Activated naive CD8-positive, alpha-beta T cell treated with anti-CD3 and anti-CD28 coated beads, Interleukin-2, amount 50 U/mL, for 24 hours (primary cell): ENCODE measurements around the gene ALAS2.

Experiments used
- ATAC-seq: fragments of 150-1000 bp; cut with Tn5 transposase; one replicate; pipeline ENCODE4 v1.10.0; 2021
- DNase-seq: peaks from one replicate; pipeline ENCODE4 v3.0.0; 2021
- H3K27ac Mint-ChIP-seq: one replicate; pipeline ENCODE4 v1.8.0; 2021; ENCODE audit warnings: mild to moderate bottlenecking, mixed read lengths
- H3K27me3 Mint-ChIP-seq: one replicate; pipeline ENCODE4 v1.8.0; 2021; ENCODE audit warnings: mixed read lengths
- H3K36me3 Mint-ChIP-seq: one replicate; pipeline ENCODE4 v1.8.0; 2021; ENCODE audit warnings: low read depth, mixed read lengths
- H3K4me1 Mint-ChIP-seq: one replicate; pipeline ENCODE4 v1.8.0; 2021; ENCODE audit warnings: mixed read lengths
- H3K4me3 Mint-ChIP-seq: one replicate; pipeline ENCODE4 v1.8.0; 2021; ENCODE audit warnings: mild to moderate bottlenecking, moderate library complexity, mixed read lengths
- H3K9me3 Mint-ChIP-seq: one replicate; pipeline ENCODE4 v1.8.0; 2021; ENCODE audit warnings: mixed read lengths

The ALAS2 gene

DNA sequence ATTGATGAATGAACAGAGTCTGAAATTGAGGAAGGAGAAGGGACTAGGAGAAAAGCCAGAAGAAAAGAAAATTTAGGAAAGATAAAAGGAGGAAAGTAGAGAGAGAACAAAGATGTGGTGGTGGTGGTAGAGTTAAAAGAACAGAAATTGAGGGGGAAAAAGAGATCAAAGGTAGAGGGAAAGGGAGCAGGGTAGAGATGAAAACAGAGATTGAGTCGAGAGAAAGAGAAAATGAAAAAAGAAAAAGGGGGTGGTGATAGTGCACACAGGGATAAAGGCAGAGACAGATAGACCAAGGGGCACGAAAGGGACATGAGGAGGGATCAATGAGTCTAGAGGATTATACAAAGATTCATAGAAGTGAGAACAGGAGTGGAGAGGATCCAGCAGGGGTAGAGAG is 3.9 kb downstream of the ALAS2 start:
- DNase-seq (no peak), ATAC-seq (no peak)
- no peaks in the 10 kb centered on the region for H3K27me3 Mint-ChIP-seq
- H3K9me3 Mint-ChIP-seq: no peaks in the 10 kb centered on the region
- H3K36me3 Mint-ChIP-seq: no peaks in the 10 kb centered on the region
- no peak overlapping the region for H3K4me3 Mint-ChIP-seq
- H3K27ac Mint-ChIP-seq: no peak overlapping the region
- H3K4me1 Mint-ChIP-seq: peaks cover 2% of the 10 kb centered on the region

GRCh38 chrX:55026143-55026542 is 4.6 kb downstream of the ALAS2 start:
- H3K27me3 Mint-ChIP-seq: no peaks in the 10 kb centered on the region
- ATAC-seq (no peak), DNase-seq (no peak)
- H3K4me3 Mint-ChIP-seq: no peak overlapping the region
- H3K9me3 Mint-ChIP-seq: no peaks in the 10 kb centered on the region
- H3K4me1 Mint-ChIP-seq: peaks cover 2% of the 10 kb centered on the region
- no peak overlapping the region for H3K27ac Mint-ChIP-seq
- H3K36me3 Mint-ChIP-seq: no peaks in the 10 kb centered on the region

GRCh38 chrX:55014897-55015299 is 15.9 kb downstream of the ALAS2 start:
- no peak overlapping the region for H3K27ac Mint-ChIP-seq
- H3K9me3 Mint-ChIP-seq: no peaks in the 10 kb centered on the region
- no peaks in the 10 kb centered on the region for H3K27me3 Mint-ChIP-seq
- H3K4me1 Mint-ChIP-seq: no peaks in the 10 kb centered on the region
- no peak for ATAC-seq
- no peak for DNase-seq
- no peaks in the 10 kb centered on the region for H3K36me3 Mint-ChIP-seq
- no peak overlapping the region for H3K4me3 Mint-ChIP-seq

DNA sequence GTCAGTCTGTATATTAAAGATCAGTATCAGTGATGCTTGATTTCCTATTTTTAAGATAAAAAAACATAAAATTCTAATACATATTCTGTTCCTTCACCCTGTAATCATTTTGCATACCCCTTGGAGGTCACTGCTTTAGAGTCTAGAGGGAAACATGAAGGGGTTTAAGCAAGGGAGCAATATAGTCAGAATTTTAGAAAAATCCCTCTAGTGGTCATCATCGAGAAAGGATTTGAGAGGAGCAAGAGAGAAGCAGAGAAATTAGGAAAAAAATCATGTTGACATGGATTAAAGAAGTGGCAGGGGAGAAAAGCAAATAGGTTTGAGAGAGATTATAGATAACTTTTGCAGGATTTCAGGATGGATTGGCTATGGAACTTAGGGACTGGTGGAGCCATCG is 19.5 kb downstream of the ALAS2 start:
- Mint-ChIP-seq H3K36me3 (peaks cover 7% of the 10 kb centered on the region), H3K4me3 (no peak overlapping the region), H3K27ac (no peak overlapping the region), H3K9me3 (no peaks in the 10 kb centered on the region), H3K4me1 (peaks cover 16% of the 10 kb centered on the region), H3K27me3 (no peaks in the 10 kb centered on the region)
- ATAC-seq (no peak), DNase-seq (no peak)

- H3K4me1 Mint-ChIP-seq: peaks cover 18% of the 10 kb centered on the region
- no peak overlapping the region for H3K4me3 Mint-ChIP-seq
- ATAC-seq (peak; percentile 82), DNase-seq (peak; percentile 12)
- H3K9me3 Mint-ChIP-seq: no peaks in the 10 kb centered on the region
- H3K27me3 Mint-ChIP-seq: no peaks in the 10 kb centered on the region
- H3K36me3 Mint-ChIP-seq: peaks cover 23% of the 10 kb centered on the region
- no peak overlapping the region for H3K27ac Mint-ChIP-seq
Measured at GRCh38 chrX:55008571-55009358, 22.0 kb downstream of the ALAS2 start.

GRCh38 chrX:55007656-55008055 is 23.1 kb downstream of the ALAS2 start:
- H3K27me3 Mint-ChIP-seq: no peaks in the 10 kb centered on the region
- DNase-seq (no peak), ATAC-seq (no peak)
- peaks cover 23% of the 10 kb centered on the region for H3K4me1 Mint-ChIP-seq
- no peak overlapping the region for H3K27ac Mint-ChIP-seq
- no peaks in the 10 kb centered on the region for H3K9me3 Mint-ChIP-seq
- peaks cover 31% of the 10 kb centered on the region for H3K36me3 Mint-ChIP-seq
- H3K4me3 Mint-ChIP-seq: no peak overlapping the region

- no peak overlapping the region for H3K4me3 Mint-ChIP-seq
- H3K27me3 Mint-ChIP-seq: no peaks in the 10 kb centered on the region
- H3K4me1 Mint-ChIP-seq: peaks cover 29% of the 10 kb centered on the region
- peaks cover 38% of the 10 kb centered on the region for H3K36me3 Mint-ChIP-seq
- no peaks in the 10 kb centered on the region for H3K9me3 Mint-ChIP-seq
- no peak overlapping the region for H3K27ac Mint-ChIP-seq
- ATAC-seq: no peak
- DNase-seq: no peak
Measured at GRCh38 chrX:55006827-55007621, 23.8 kb downstream of the ALAS2 start.

GRCh38 chrX:55005256-55005655 is 25.5 kb downstream of the ALAS2 start:
- no peak for DNase-seq
- Mint-ChIP-seq H3K36me3 (peaks cover 44% of the 10 kb centered on the region), H3K27me3 (no peaks in the 10 kb centered on the region), H3K4me3 (no peak overlapping the region), H3K9me3 (no peaks in the 10 kb centered on the region), H3K27ac (no peak overlapping the region), H3K4me1 (peaks cover 32% of the 10 kb centered on the region)
- ATAC-seq: no peak

DNA sequence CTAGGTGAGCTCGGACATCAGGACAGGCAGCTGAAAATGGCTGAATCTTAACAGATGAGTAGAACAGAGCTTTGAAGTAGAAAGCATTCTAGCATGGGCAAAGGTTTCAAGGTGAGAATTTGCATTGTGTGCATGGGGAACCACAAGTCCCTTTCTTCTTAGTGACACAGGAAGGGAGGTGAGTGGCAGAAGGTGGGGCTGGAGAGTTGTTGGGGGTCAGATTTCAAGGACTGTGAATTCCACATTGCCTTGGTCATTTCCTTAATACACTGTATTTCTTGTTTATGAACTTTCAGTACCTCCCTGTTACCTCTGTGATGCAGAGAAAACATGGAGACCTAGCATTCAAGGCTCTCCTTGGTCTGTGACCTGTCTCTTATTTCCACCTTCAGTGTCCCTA is 26.5 kb downstream of the ALAS2 start:
- no peaks in the 10 kb centered on the region for H3K9me3 Mint-ChIP-seq
- peaks cover 44% of the 10 kb centered on the region for H3K36me3 Mint-ChIP-seq
- ATAC-seq (no peak), DNase-seq (no peak)
- no peaks in the 10 kb centered on the region for H3K27me3 Mint-ChIP-seq
- peak overlapping the region; percentile 53 for H3K27ac Mint-ChIP-seq
- H3K4me3 Mint-ChIP-seq: no peak overlapping the region
- peaks cover 33% of the 10 kb centered on the region for H3K4me1 Mint-ChIP-seq

GRCh38 chrX:54999717-55000598 is 30.8 kb downstream of the ALAS2 start, which contains the start of gene APEX2:
Gene APEX2 (plus strand): TSS chrX:55000363. CDS start chrX:55000423, 60 bp downstream.
- peak within 1 kb of the TSS; percentile 91 for H3K27ac Mint-ChIP-seq
- ATAC-seq (peak; percentile 96), DNase-seq (peak; percentile 83)
- H3K27me3 Mint-ChIP-seq: no peaks in the 10 kb centered on the region
- H3K9me3 Mint-ChIP-seq: no peaks in the 10 kb centered on the region
- H3K4me1 Mint-ChIP-seq: peaks cover 19% of the 10 kb centered on the region
- peaks cover 28% of the 10 kb centered on the region for H3K36me3 Mint-ChIP-seq
- H3K4me3 Mint-ChIP-seq: peak within 1 kb of the TSS; percentile 93

GRCh38 chrX:54995621-54996020 is 35.2 kb downstream of the ALAS2 start:
- Mint-ChIP-seq H3K4me3 (no peak overlapping the region), H3K36me3 (peaks cover under 1% of the 10 kb centered on the region), H3K4me1 (peaks cover 3% of the 10 kb centered on the region), H3K27ac (no peak overlapping the region), H3K9me3 (no peaks in the 10 kb centered on the region), H3K27me3 (no peaks in the 10 kb centered on the region)
- ATAC-seq (no peak), DNase-seq (no peak)

GRCh38 chrX:54994668-54995351 is 36.0 kb downstream of the ALAS2 start:
- Mint-ChIP-seq H3K9me3 (no peaks in the 10 kb centered on the region), H3K27ac (no peak overlapping the region), H3K36me3 (no peaks in the 10 kb centered on the region), H3K27me3 (no peaks in the 10 kb centered on the region), H3K4me3 (no peak overlapping the region), H3K4me1 (peaks cover 3% of the 10 kb centered on the region)
- DNase-seq (no peak), ATAC-seq (no peak)

DNA sequence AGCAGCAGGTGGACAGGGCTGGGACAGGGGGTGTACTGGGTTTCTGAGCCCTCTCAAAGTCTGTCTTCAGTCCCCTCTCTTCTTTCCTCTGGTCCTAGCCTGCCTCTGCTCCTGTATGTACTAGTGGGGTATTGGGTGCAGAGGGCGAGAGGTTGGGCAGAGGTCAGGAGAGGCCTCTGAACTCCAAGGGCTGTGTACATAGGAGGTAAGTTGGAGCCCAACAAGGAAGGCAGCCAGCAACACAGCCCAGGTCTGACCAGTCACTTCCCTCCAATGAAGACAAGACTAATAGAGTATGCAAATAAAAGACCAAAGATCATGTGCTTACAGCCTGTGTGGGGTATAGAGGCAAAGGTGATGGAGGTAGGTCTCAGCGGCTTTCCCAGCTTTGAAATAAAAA is 36.7 kb downstream of the ALAS2 start, which contains the start of gene PFKFB1:
PFKFB1 (minus strand) TSS at position 90 of the 400 bp plus-strand sequence. CDS start 181 bp downstream, outside the sequence.
- H3K27me3 Mint-ChIP-seq: no peaks in the 10 kb centered on the region
- no peak for DNase-seq
- H3K36me3 Mint-ChIP-seq: no peaks in the 10 kb centered on the region
- H3K9me3 Mint-ChIP-seq: no peaks in the 10 kb centered on the region
- no peak for ATAC-seq
- no peak within 1 kb of the TSS for H3K27ac Mint-ChIP-seq
- H3K4me3 Mint-ChIP-seq: no peak within 1 kb of the TSS
- H3K4me1 Mint-ChIP-seq: peaks cover under 1% of the 10 kb centered on the region
